Esophagus squamous epithelium (tissue), 5 donors: ENCODE results near the gene MED26. TPM values are rescaled to one million over a fixed set of nuclear protein-coding genes. Genes with fewer than 3 reads are reported as not detected.

Source experiments
- DNase-seq: peaks from one replicate; lab custom pipeline; 2025; lab: John Stamatoyannopoulos, UW
- H3K27ac ChIP-seq, 4 donors: fragments of 200-600 bp; sonication (generic); one replicate each; pipeline ENCODE4 v1.5.1; 2016 to 2019; ENCODE audit warnings: mild to moderate bottlenecking in 1 of 4
- H3K27me3 ChIP-seq, 4 donors: fragments of 200-600 bp; sonication (generic); 1 replicate in 3 of 4; 2 replicates in 1 of 4; pipeline versions ENCODE4 v1.5.1 to v1.6.0; 2017 to 2021; ENCODE audit warnings: antibody characterized with exemption in 1 of 4
- H3K36me3 ChIP-seq, 3 donors: fragments of 200-600 bp; sonication (generic); one replicate each; pipeline ENCODE4 v1.5.1; 2016 to 2019
- H3K4me1 ChIP-seq, 3 donors: fragments of 200-600 bp; sonication (generic); one replicate each; pipeline ENCODE4 v1.5.1; 2017 to 2019
- H3K4me3 ChIP-seq, 4 donors: fragments of 200-600 bp; sonication (generic); 1 replicate in 3 of 4; 2 replicates in 1 of 4; pipeline ENCODE4 v1.5.1; 2016 to 2019; ENCODE audit warnings: mild to moderate bottlenecking in 2 of 4, moderate library complexity in 1 of 4
- H3K9me3 ChIP-seq, 3 donors: fragments of 200-600 bp; sonication (generic); one replicate each; pipeline ENCODE4 v1.5.1; 2016 to 2019
- CTCF ChIP-seq, 6 experiments: fragments of 450-650 bp in 4 of 6; fragments of 200-600 bp in 2 of 6; sonication (generic) in 2 of 6; IDR thresholded peaks; one replicate each; pipeline ENCODE4 v1.5.1; 2016 to 2019; ENCODE audit warnings: antibody characterized with exemption in 6 of 6, mild to moderate bottlenecking in 4 of 6, moderate library complexity in 4 of 6
- POLR2A ChIP-seq, 4 donors: fragments of 450-650 bp; IDR thresholded peaks; one replicate each; pipeline ENCODE4 v1.6.1; 2017; ENCODE audit warnings: antibody characterized with exemption in 4 of 4, mild to moderate bottlenecking in 4 of 4, moderate library complexity in 3 of 4
- WGBS, 2 donors: methylation state at CpG; one replicate each; pipeline ENCODE4 v1.1.5; 2018; 5-methylcytosine and 5-hydroxymethylcytosine counted together
- intact Hi-C: fragments of 100-400 bp; cut with DNase I; formaldehyde crosslinking; loops from one replicate; pipeline ENCODE4 v1.15.0; 2022
- total RNA-seq, 4 donors: library from RNA; depleted of rRNA; stranded (reverse); fragments of >200 nt; gene quantifications; one replicate each; pipeline ENCODE4 v1.1.0, GENCODE V29; 2016
- donor health status: DM: yes; HTN: yes; CAD: no.

Gene MED26
- total RNA-seq, 4 donors from 2014 or later, result 5.1 to 9.9 (median 8.4) TPM

GRCh38 chr19:16569609-16570320 lies 58.2 kb downstream of the MED26 start:
- no peak for DNase-seq
- Histone ChIP-seq H3K27me3 (no peaks in the 10 kb centered on the region), H3K4me3 (no peak overlapping the region), H3K4me1 (peaks cover 15 to 56% (median 36%) of the 10 kb centered on the region in 3 donors), H3K27ac (no peak overlapping the region), H3K36me3 (peaks cover 7 to 54% (median 24%) of the 10 kb centered on the region in 3 donors), H3K9me3 (no peaks in the 10 kb centered on the region)
- WGBS, 2 donors, result 87 to 90% methylated on average over 17 of the region's 17 CpGs
- TF ChIP-seq POLR2A (IDR thresholded peaks at IDR 0.05) (no peak), CTCF (IDR thresholded peaks at IDR 0.05) (no peak)
- intact Hi-C loops, result loop anchor here (10.0 kb wide), 1 partner anchor 55 kb away; the partner anchor contains the start of gene MED26

- Histone ChIP-seq H3K36me3 (peaks cover 15 to 85% (median 44%) of the 10 kb centered on the region in 3 donors), H3K4me3 (no peak overlapping the region), H3K27ac (peak overlapping the region in 2 of 4 donors; percentile 59 to 65), H3K27me3 (no peaks in the 10 kb centered on the region), H3K4me1 (peaks cover 6 to 33% (median 20%) of the 10 kb centered on the region in 3 donors), H3K9me3 (no peaks in the 10 kb centered on the region)
- TF ChIP-seq CTCF (IDR thresholded peaks at IDR 0.05) (no peak), POLR2A (IDR thresholded peaks at IDR 0.05) (no peak)
- intact Hi-C loops, result no loop called here
- WGBS, 2 donors, result 90 to 95% methylated on average over 5 of the region's 5 CpGs
- DNase-seq, result no peak
Observed at GRCh38 chr19:16566702-16567101, 61.3 kb downstream of the MED26 start.

GRCh38 chr19:16566161-16566560 lies 61.8 kb downstream of the MED26 start:
- no peak for DNase-seq
- H3K9me3 ChIP-seq, result no peaks in the 10 kb centered on the region
- H3K36me3 ChIP-seq, result peaks cover 15 to 90% (median 49%) of the 10 kb centered on the region in 3 donors
- TF ChIP-seq POLR2A (IDR thresholded peaks at IDR 0.05) (peak in 1 of 4 donors; percentile 20), CTCF (IDR thresholded peaks at IDR 0.05) (no peak)
- H3K4me1 ChIP-seq, result peaks cover 2 to 27% (median 15%) of the 10 kb centered on the region in 3 donors
- no peaks in the 10 kb centered on the region for H3K27me3 ChIP-seq
- peak overlapping the region in 3 of 4 donors; percentile 50 to 65 (median 59) for H3K27ac ChIP-seq
- WGBS, 2 donors, result 70 to 79% methylated on average over 10 of the region's 10 CpGs
- intact Hi-C loops, result no loop called here
- H3K4me3 ChIP-seq, result no peak overlapping the region

- H3K9me3 ChIP-seq, result no peaks in the 10 kb centered on the region
- H3K27ac ChIP-seq, result no peak overlapping the region
- H3K36me3 ChIP-seq, result peaks cover 15 to 100% (median 45%) of the 10 kb centered on the region in 3 donors
- no peak overlapping the region for H3K4me3 ChIP-seq
- WGBS, 2 donors, result 77 to 79% methylated on average over 7 of the region's 7 CpGs
- DNase-seq, result no peak
- TF ChIP-seq POLR2A (IDR thresholded peaks at IDR 0.05) (no peak), CTCF (IDR thresholded peaks at IDR 0.05) (no peak)
- intact Hi-C loops, result no loop called here
- peaks cover 0 to 14% (median 6%) of the 10 kb centered on the region in 3 donors for H3K4me1 ChIP-seq
- H3K27me3 ChIP-seq, result no peaks in the 10 kb centered on the region
Observed at GRCh38 chr19:16564842-16565241, 63.2 kb downstream of the MED26 start.

GRCh38 chr19:16562608-16563025 lies 65.4 kb downstream of the MED26 start:
- Histone ChIP-seq H3K4me1 (no peaks in the 10 kb centered on the region), H3K27ac (no peak overlapping the region), H3K9me3 (no peaks in the 10 kb centered on the region), H3K4me3 (no peak overlapping the region), H3K36me3 (peaks cover 15 to 100% (median 39%) of the 10 kb centered on the region in 3 donors), H3K27me3 (no peaks in the 10 kb centered on the region)
- 89 to 93% methylated on average over 6 of the region's 6 CpGs for WGBS, 2 donors
- intact Hi-C loops, result no loop called here
- DNase-seq, result no peak
- TF ChIP-seq POLR2A (IDR thresholded peaks at IDR 0.05) (no peak), CTCF (IDR thresholded peaks at IDR 0.05) (no peak)
